CD4-positive, alpha-beta T cell treated with Interleukin-4 for 4 hours (primary cell): ENCODE measurements around the gene RAB17.
A peak's percentile ranks its signal among the peaks of the same experiment; 100 is the strongest.

Experiments
- DNase-seq: peaks from one replicate; pipeline ENCODE4 v3.0.0-alpha.2; 2020

Gene RAB17

DNA sequence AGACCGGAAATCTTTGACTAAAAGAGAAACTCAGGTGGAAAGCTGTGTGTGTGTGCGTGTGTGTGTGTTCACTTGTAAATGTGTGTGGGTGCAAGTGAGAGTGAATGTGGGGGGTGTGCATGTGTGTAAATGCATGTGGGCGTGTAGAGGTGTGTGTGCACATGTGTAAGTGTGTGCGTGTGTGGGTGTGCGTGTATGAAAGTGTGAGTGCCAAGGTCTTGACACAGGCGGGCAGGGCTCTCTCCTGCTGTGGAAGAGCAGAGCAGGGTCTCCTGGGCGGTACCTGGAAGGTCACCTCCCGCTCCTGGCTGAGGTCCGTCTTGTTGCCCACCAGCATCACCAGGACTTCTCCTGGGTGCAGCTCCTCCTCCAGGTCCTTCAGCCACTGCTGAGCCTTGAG lies 13.6 kb downstream of the RAB17 start:
- DNase-seq = no peak

DNA sequence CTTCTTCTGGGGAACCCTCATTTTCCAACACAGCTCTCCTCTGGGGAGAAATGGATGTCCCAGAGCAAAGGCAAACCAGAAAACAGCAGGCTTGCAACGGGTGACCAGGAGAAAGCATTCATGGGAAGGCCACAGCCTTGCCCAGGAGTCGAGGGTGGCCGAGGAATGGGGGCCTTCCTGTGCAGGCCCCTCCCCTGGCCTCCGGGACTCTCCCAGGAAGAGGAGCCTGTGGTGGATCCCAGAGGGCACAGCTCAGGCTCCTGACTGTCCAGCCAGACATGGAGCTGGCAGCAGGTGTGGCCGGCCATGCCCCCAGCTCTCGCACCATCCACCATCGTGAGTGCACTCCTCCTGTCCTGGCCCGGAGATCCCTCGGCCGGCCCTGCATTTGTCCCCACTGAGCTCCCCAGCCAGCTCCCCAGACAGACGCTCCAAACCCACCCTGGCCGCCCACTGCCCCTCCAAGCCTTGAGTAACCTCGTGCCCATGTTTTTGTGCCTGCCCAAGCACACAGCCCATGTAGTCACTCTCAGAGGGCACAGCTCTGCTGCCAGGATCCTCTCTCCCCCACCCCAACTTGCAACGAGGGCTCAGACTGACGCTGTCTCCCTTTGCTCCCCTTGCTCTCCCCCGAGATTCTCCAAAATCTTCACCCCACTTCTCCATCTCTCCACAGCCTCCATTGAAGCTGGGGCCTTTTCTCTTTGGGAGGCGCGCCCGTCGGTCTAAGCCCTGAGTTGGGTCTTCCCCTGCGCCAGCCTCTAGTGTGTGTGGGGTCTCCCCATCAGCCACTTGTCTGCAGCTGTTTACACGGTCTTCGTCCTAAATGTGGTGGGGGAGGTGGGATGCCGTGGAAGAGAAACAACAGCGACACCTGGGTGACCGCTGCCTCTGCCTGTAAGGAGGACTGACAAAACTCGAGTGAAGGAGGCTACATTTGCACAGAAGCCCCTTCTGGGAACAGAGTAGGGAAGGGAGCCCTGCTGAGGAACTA lies 14.4 kb downstream of the RAB17 start:
- DNase-seq = no peak

DNA sequence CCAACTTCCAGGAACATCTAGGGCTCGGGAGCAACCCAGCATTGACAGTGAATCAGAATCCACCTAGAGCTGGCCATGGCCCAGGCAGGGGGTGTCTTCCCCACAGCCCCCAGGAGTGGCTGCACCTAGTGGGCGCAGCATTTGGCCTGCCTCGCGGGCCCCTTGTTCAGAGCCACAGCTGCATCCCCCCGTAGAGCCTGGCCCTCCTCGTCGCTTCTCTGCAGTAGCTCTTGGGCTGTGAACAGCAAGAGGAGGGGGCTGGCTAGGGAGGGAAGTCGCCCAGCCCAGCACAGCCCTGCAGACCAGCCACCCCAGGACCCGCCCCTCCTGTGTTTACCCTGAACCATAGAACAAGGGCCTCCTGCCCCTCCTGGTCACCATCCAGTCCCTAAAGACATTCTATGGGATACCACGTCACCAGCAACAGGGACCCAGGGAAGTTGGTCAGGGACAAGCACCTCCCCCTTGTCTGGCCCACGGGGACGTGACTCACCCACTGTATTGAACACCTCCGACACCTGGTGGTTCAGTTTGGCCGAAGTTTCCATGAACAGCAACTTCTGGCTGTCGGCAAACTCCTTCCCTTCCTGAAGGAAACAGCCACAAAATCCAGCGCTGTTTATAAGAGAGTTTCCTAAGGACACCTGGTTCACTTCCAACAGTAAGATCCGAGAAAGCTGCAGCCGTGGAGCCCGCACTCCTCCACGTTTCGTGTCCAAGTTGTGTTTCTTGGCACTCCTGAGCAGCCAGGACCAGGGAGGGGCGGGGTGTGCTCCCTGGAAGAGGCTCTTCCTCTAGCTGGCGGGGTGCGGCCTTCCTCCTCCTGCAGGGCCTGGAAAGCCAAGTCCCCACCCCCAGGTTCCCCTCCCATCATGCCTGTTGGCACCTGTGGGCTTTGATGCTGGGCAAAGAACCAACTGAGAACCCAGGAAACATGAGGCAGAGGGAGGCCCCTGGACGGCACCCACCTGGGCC lies 15.4 kb downstream of the RAB17 start:
- DNase-seq = no peak

DNA sequence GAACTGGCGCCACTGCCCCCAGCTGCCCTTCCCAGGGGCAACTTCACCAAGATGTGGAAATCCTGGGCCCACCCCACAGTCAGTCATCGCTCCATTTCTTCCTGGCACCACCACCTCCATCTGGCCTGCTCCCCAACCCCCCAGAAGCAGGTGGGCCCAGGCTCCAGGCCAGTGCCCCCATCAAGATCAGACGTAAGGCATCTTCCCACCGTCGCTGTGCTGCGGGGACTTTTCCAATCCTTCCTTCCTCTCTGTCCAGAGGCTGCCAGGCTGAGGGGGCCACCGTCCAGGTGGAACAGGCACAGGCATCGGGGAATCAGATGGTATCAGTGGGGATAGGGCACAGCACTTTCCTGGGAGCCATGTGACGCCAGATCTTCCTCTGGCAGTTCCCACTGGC lies 16.1 kb downstream of the RAB17 start:
- DNase-seq = no peak

DNA sequence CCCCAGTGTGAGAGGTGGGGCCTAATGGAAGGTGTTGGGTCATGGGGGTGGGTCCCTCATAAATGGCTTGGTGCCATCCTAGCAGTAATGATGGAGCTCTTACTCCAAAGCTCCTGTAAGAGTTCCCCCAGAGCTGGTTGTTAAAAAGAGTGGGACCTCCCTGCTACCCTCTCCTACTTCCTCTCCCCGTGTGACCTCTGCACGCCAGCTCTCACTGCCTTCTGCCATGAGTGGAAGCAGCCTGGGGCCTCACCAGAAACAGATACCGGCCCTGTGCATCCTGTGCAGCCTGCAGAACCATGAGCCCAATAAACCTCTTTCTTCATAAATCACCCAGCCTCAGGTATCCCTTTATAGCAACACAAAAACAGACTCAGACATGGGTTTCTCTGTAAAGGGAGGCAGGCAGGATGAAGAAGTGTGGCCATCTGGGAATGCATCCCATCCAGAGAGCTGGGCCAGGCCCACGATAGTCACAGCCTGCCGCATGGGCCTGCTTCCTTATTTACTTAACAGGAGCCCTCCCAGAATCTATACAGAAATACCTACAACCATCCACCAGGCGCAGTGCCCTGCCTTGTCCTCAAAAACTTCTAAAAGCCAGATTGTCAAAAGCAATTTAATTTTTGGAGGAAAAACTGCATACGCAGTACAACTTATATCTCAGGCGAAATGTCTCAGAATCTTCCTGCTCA lies 16.7 kb downstream of the RAB17 start:
- no peak for DNase-seq

DNA sequence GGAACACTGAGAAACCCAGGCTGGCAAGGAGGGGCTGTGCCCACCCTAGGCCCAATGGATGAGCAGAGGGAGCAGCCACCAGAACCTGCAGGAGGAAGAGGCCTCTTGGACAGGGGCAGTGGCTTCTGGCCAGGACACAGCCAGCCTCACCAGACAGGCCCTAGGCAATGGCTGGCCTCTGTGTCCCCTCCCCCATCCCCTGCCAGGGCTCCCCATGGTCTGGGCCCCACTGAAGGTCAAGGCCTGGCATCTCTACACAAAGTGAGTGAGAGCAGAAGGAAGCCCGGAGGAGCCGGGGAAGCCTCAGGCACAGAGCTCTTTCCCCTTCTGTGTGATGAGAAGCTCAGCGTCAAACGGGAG lies 17.8 kb downstream of the RAB17 start:
- no peak for DNase-seq

DNA sequence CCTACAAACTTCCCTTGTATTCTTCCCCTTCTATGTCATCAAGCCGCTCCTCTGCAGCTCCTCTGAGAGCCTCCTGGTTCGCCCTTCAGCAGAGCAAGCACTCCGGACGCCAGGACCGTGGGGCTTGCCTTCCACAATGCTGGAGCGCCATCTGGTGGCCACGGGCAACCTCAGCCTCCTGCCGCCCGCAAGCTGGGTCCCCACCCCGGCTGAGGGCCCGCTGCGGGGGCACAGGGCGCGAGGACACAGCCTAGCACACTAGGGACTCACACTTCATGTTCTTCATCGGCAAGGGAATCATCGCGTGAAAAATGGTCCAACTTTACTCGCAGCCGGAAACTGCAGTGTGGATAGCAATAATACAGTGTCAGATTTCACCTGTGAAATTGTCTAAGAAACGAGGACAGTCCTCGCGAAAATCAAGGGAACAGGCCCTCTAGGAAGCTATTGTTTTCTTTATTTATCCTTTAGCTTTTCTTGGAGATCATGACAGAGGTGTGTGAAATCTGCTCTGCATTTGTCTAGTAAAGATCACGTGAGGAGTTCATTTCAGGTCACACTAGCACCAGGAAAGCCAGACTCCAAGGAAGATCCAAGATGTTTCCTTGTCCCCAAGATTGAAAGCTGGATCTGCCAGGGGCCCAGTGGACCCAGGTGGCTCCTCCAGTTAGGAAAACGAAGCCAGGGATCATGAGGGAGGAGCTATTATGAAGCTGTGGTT lies 18.4 kb downstream of the RAB17 start:
- peak; percentile 69 for DNase-seq

DNA sequence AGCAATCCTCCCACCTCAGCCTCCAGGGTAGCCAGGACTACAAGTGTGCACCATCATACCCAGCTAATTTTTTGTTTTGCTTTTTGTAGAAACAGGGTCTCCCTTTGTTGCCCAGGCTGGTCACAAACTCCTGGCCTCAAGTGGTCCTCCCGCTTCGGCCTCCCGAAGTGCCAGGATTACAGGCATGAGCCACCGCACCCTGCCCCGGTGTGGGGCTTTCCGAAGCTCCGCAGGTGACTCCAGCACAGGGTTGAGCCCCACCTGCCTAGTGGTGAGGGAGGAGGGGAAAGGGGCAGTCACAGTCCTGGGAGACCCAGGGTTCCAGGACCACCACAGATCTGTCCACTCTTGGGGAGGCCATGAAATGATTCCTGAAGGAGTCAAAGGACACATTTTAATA lies 19.0 kb downstream of the RAB17 start:
- DNase-seq = no peak

DNA sequence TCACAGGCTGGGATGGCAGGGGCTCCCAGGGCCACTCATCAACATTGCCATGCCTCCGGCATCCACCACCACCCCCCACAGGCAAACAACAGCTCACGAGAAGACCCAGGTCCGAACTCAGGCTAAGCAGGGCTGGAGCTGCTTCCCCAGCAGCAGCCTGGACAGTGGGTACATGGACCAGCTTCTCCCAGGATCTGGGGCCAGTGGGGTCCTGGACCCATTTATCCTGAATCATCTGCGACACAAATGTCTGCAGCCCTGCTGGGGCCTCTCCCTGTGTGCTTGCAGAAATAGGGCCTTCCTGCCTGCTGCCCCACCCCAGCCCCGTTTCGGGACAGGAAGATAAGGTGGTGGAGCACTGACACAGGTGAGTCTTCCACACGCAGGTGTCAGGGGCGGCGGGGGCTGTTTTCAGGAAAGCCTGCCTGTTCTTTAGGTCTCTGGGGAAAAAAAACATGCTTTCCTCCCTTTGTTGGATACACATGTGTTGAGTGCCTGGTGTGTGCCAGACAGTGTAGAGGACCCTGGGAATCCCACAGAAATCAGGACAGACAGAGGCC lies 19.7 kb downstream of the RAB17 start:
- no peak for DNase-seq

DNA sequence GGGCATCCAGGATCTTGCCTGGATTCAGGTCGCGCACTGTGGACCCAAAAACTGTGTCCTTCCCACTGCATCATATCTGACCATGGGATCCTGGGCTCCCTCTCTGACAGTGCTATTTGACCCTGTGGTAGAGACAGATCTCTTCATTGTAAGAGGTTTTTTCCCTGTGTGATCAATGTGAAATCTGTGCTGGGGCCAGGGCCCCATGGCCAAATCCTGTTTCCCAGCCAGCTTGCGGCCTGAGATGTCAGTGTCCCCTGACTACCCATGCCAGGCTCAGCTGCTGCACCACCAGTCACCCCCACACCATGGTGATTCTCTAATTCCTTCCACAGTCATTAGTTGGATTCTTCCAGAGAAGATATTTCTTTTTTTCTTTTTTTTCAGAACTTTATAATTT lies 20.6 kb downstream of the RAB17 start:
- DNase-seq = no peak

DNA sequence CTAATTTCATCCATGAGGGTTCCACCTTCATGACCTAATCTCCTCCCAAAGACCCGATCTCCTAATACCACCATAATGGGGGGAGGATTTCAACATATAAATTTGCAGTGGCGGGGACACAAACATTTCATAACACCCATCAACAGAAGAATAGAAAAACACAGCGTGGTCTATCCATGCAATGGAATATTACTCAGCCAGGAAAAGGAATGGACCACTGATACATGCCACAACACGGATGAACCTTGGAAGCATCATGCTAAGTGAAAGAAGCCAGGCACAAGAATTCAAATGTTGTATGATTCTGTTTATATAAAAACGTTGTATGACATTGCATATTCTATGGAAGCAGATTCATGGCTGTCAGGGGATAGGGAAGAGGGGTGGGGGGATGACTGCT lies 21.5 kb downstream of the RAB17 start:
- no peak for DNase-seq

DNA sequence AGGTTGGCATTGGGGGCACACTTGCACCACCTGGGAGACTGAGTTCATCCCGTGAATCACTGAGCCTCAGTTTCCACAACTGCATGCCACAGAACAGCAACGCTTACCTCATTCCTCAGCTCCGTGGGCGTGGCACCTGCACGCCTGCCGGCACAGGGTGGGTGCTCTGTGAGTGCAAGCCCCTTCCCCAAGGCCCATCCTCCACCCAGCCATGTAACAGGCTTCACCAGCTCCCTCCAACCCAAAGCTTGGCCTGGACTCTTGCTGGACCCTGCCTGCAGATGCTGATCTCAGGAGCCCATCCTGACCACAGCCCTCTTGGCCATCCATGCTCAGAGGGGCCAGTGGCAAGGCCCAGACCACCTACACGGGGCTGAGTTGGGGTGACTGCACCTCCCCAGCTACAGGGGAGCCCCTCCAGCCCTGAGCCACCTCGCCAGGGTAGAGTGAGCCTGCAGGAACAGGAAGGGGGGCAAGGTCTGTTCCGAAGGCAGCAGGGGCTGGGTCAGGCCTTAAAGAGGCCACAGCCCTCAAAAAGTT lies 22.3 kb downstream of the RAB17 start:
- DNase-seq = no peak

DNA sequence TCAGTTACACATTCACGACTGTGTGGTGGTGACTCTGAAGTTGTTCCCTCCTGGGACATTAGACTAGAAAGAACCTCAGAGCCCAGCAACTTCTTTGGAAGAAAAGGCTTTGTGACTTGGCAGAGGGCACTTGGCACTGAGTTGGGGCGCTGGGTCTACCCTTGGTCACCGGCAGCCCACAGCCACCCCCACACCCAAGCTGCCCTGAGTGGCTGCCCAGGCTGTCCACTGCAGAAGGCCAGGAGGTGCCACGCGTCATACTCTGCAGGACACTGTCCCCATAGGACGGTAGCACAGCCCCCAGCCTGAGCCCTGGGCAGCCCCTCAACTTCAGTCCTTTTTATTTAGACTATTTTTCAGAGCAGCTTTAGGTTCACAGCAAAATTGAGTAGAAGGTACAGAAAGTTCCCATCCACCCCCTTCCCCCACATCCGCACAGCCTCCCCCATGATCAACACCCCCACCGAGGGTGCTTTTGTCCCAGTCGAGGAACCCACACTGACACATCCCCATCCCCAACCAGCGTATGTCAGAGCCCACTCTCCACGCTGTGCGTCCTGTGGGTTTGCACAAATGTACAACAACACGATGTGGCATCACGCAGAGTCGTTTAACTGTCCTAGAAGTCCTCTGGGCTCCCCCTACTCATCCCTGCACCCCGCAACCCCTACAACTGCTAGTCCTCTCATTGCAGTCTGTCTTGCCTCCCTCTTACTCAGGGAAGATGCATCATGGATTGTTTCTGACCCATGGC lies 23.1 kb downstream of the RAB17 start:
- DNase-seq = no peak

DNA sequence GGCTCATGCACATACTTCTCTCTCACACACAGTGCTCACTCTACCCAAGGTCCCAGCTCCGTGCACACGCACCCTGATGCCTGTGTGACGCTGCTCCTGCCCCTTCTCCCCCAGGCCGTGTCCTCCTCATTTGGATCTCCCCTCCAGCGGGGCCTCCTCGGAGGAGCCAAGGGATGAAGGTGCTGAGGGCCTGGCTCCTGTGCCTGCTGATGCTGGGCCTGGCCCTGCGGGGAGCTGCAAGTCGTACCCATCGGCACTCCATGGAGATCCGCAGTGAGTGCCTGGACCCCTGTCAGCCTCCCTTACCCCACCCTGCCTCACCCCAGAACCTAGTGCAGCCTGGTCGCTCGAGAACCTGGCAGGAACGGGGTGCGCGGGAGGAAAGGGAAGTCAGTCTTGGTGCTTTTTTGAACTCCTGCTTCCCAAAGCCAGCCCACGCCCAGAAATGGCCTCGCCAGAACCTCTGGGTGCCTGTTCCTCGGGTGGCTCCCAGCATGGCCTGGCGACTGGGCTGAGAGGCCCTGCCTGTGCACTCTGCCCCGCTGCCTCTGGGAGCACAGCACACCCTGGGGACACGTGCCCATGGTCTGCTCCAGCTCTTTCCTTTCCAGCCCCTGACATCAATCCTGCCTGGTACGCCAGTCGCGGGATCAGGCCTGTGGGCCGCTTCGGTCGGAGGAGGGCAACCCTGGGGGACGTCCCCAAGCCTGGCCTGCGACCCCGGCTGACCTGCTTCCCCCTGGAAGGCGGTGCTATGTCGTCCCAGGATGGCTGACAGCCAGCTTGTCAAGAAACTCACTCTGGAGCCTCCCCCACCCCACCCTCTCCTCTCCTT lies 23.9 kb downstream of the RAB17 start, which contains the start of gene PRLH:
Gene PRLH, plus strand, starts transcription at position 174 of the 835 bp plus-strand sequence. Its CDS starts 0 bp downstream, at position 174.
- DNase-seq = no peak

DNA sequence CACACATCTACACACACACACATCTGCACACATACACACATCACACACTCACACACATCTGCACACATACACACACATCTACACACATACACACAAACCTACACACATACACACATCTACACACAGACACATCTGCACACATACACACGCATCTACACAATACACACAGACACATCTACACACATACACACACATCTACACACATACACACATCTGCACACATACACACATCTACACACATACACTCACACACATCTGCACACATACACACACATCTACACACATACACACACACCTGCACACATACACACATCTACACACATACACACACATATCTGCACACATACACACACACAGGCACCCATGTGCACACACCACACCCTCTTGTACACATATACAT lies 24.6 kb downstream of the RAB17 start:
- DNase-seq = no peak

DNA sequence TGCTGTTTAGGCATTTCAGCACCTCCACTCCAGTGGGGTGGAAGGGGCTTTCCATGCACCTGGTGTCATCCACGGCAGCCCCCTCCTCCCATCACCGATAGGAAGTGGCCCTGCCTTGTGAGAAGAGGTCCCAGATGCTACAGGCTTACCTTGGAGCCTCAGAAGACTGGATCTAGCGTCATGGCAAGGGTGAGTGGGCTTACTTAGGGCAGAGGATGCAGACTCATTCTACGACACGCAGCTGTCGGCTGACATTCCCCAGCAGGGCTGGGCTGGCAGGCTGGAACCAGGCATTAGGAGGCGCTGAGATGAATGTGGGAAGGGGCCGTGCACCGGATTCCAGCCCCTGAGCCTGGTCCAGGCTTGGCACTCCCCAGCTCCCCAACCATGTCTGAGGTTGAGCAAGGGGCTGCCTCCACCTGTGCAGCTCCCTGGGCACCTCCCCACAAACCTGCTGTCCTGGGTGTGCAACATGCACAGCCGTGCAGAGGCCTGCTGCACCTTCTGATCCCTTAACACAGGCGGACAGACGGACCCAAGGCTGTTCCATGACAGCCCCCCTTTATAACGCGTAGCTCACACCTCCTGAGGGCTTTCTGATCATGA lies 25.9 kb downstream of the RAB17 start:
- DNase-seq = no peak

DNA sequence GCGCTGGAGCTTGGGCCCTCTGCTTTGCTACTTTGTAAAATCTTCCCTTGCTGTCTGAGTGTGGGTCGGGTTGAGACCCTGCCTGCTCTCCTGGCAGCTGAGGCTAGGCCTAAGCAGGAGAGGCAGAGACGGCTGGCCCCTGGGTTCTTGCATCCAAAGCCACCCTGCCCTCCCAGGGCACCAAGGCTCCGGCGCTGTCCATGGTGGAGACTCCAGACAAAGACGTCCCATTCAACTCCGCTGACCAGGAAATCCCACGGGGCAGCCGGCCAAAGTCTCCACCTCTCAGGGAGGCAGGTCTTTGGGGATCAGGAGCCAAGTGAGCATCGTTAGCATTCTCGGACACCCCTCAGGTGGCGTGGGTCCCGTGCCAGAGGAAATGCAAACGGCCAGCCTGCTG lies 26.7 kb downstream of the RAB17 start:
- DNase-seq = no peak

DNA sequence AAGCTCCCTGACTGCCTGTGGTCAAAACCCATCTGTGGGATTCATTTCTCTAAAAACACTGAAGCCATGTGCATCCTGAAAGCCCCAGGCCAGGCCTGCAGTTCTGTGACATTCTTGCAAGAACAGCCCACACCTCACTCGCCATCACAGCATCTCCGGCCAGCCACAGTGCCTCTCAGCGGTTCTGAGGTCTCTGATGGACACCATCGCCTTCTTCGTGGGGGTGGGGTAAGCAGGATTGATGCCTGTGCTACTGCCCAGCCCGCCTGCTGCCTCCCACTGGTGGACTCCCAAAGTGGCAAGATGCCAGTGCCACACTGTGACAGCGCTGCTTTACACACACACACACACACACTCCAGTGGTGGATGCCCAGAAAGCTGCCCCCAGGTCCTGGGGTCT lies 29.3 kb downstream of the RAB17 start:
- no peak for DNase-seq

DNA sequence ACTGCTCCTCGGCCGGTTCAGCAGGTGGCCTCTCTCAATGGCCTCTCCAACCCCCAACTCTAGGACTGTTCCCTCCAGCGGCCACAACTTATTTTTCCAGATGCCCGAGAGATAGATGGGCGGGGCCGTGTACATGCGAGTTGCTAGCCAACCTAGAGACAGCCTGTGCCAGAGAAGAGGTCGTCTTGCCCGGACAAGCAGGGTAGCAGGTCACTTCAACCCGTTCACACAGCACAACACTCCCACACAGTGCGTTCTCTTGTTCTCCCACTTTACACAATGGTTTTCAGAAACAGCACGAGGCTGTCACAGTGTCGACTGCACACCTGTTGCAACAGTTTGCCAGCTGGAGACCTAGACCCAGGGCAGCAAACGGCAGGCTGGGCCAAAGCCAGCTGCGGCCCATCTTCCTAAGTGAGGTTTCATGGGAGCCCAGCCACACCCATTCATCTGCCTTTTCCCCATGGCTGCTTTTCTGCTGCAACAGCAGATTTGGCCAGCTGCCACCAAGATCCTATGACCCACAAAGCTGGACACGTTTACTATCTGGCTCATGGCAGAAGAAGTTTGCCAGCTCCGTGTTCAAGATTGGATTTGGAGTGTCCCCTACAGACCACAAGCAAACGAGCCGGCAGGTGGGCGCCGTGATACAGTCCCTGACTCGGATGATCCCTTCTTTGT lies 31.4 kb downstream of the RAB17 start:
- no peak for DNase-seq
